Tibial artery (tissue), 4 donors: ENCODE data around the gene CACNA1B.

ENCODE experiments used
- DNase-seq, 2 donors: peaks; one replicate each; pipeline ENCODE4 v3.0.0-alpha.2; 2019
- H3K27ac ChIP-seq, 2 donors: fragments of 200-600 bp; sonication (generic) in 1 of 2; 1 replicate in 1 of 2; 2 replicates in 1 of 2; pipeline ENCODE4 v1.5.1; 2018 to 2019; ENCODE audit warnings: mild to moderate bottlenecking in 1 of 2
- H3K27me3 ChIP-seq, 2 donors: fragments of 200-600 bp; sonication (generic) in 1 of 2; one replicate each; pipeline versions ENCODE4 v1.5.1 to v1.6.0; 2016 to 2019
- H3K36me3 ChIP-seq, 3 donors: fragments of 200-600 bp; sonication (generic) in 2 of 3; one replicate each; pipeline ENCODE4 v1.5.1; 2016 to 2019; ENCODE audit warnings: mild to moderate bottlenecking in 2 of 3
- H3K4me1 ChIP-seq, 4 donors: fragments of 200-600 bp; sonication (generic) in 2 of 4; 1 replicate in 3 of 4; 2 replicates in 1 of 4; pipeline ENCODE4 v1.5.1; 2016 to 2019
- H3K4me3 ChIP-seq, 2 donors: fragments of 200-600 bp; sonication (generic) in 1 of 2; 1 replicate in 1 of 2; 2 replicates in 1 of 2; pipeline ENCODE4 v1.5.1; 2018 to 2019; ENCODE audit warnings: mild to moderate bottlenecking in 2 of 2
- H3K9me3 ChIP-seq, 3 donors: fragments of 200-600 bp; sonication (generic) in 1 of 3; one replicate each; pipeline ENCODE4 v1.5.1; 2016 to 2019
- CTCF ChIP-seq, 2 experiments: fragments of 200-600 bp in 1 of 2; fragments of 450-650 bp in 1 of 2; IDR thresholded peaks; one replicate each; pipeline ENCODE4 v1.5.1; 2017 to 2019; ENCODE audit warnings: antibody characterized with exemption in 2 of 2, mild to moderate bottlenecking in 1 of 2, moderate library complexity in 1 of 2
- intact Hi-C: fragments of 100-400 bp; cut with DNase I; formaldehyde crosslinking; loops from one replicate; pipeline ENCODE4 v1.15.0; 2023; ENCODE audit warnings: low total_unique reads

The CACNA1B gene

GRCh38 chr9:138025908-138026307 is 148.3 kb downstream of the CACNA1B start:
- Histone ChIP-seq H3K9me3 (no peaks in the 10 kb centered on the region), H3K4me3 (no peak overlapping the region), H3K36me3 (no peaks in the 10 kb centered on the region), H3K4me1 (peaks cover 0 to 13% (median 7%) of the 10 kb centered on the region in 4 donors), H3K27ac (no peak overlapping the region), H3K27me3 (peaks cover 0 to 42% of the 10 kb centered on the region in 2 donors)
- intact Hi-C loops: no loop called here
- DNase-seq: peak in 1 of 2 donors; percentile 9
- no peak for TF ChIP-seq CTCF (IDR thresholded peaks at IDR 0.05)

GRCh38 chr9:138028596-138028995 is 151.0 kb downstream of the CACNA1B start:
- H3K4me3 ChIP-seq: no peak overlapping the region
- H3K27ac ChIP-seq: no peak overlapping the region
- no peak for DNase-seq
- intact Hi-C loops: no loop called here
- no peak for TF ChIP-seq CTCF (IDR thresholded peaks at IDR 0.05)
- H3K36me3 ChIP-seq: no peaks in the 10 kb centered on the region
- no peaks in the 10 kb centered on the region for H3K4me1 ChIP-seq
- H3K27me3 ChIP-seq: peaks cover 0 to 18% of the 10 kb centered on the region in 2 donors
- peaks cover 0 to 5% (median 0%) of the 10 kb centered on the region in 3 donors for H3K9me3 ChIP-seq

- no peak overlapping the region for H3K27ac ChIP-seq
- H3K9me3 ChIP-seq: peaks cover 0 to 5% (median 0%) of the 10 kb centered on the region in 3 donors
- intact Hi-C loops: no loop called here
- H3K36me3 ChIP-seq: no peaks in the 10 kb centered on the region
- DNase-seq: no peak
- H3K27me3 ChIP-seq: peaks cover 0 to 20% of the 10 kb centered on the region in 2 donors
- no peaks in the 10 kb centered on the region for H3K4me1 ChIP-seq
- H3K4me3 ChIP-seq: no peak overlapping the region
- TF ChIP-seq CTCF (IDR thresholded peaks at IDR 0.05): no peak
Observed at GRCh38 chr9:138031186-138031585, 153.6 kb downstream of the CACNA1B start.

- H3K4me3 ChIP-seq: no peak overlapping the region
- H3K27ac ChIP-seq: no peak overlapping the region
- DNase-seq: peak in 1 of 2 donors; percentile 15
- peaks cover 0 to 20% of the 10 kb centered on the region in 2 donors for H3K27me3 ChIP-seq
- no peaks in the 10 kb centered on the region for H3K36me3 ChIP-seq
- no peak for TF ChIP-seq CTCF (IDR thresholded peaks at IDR 0.05)
- intact Hi-C loops: no loop called here
- H3K9me3 ChIP-seq: peaks cover 0 to 5% (median 0%) of the 10 kb centered on the region in 3 donors
- no peaks in the 10 kb centered on the region for H3K4me1 ChIP-seq
Observed at GRCh38 chr9:138033950-138034349, 156.4 kb downstream of the CACNA1B start.

- Histone ChIP-seq H3K4me3 (no peak overlapping the region), H3K27ac (no peak overlapping the region), H3K36me3 (no peaks in the 10 kb centered on the region), H3K4me1 (no peaks in the 10 kb centered on the region), H3K9me3 (peaks cover 0 to 5% (median 0%) of the 10 kb centered on the region in 3 donors), H3K27me3 (peaks cover 0 to 17% of the 10 kb centered on the region in 2 donors)
- DNase-seq: peak in 1 of 2 donors; percentile 25
- TF ChIP-seq CTCF (IDR thresholded peaks at IDR 0.05): no peak
- intact Hi-C loops: no loop called here
Observed at GRCh38 chr9:138037140-138037539, 159.6 kb downstream of the CACNA1B start.

GRCh38 chr9:138038244-138038671 is 160.7 kb downstream of the CACNA1B start:
- TF ChIP-seq CTCF (IDR thresholded peaks at IDR 0.05): no peak
- intact Hi-C loops: no loop called here
- Histone ChIP-seq H3K4me3 (no peak overlapping the region), H3K4me1 (no peaks in the 10 kb centered on the region), H3K27me3 (peaks cover 0 to 21% of the 10 kb centered on the region in 2 donors), H3K27ac (no peak overlapping the region), H3K9me3 (no peaks in the 10 kb centered on the region), H3K36me3 (no peaks in the 10 kb centered on the region)
- no peak for DNase-seq
